Uterine smooth muscle cell (primary cell): Measurements from ENCODE around the gene TLR6. TPM values are rescaled to one million over a fixed set of nuclear protein-coding genes. Genes with fewer than 3 reads are reported as not detected.

ENCODE experiments used
- total RNA-seq: library from RNA; depleted of rRNA; stranded (reverse); fragments of >200 nt; gene quantifications from 2 replicates; pipeline ENCODE4 v1.2.3, GENCODE V29; 2014

TLR6 gene
- 3.0 and 4.4 TPM in 2 replicates for total RNA-seq

GRCh38 chr4:38856524-38857337 is at the start of gene TLR6:
TSS of gene TLR6 (minus strand) at chr4:38856817. CDS start at chr4:38829473, 27,344 bp downstream.

GRCh38 chr4:38867478-38868058 is 11.0 kb upstream of the TLR6 start, which contains the start of gene FAM114A1:
TSS of gene FAM114A1 (plus strand) at chr4:38867806. CDS start at chr4:38878079, 10,273 bp downstream.

DNA sequence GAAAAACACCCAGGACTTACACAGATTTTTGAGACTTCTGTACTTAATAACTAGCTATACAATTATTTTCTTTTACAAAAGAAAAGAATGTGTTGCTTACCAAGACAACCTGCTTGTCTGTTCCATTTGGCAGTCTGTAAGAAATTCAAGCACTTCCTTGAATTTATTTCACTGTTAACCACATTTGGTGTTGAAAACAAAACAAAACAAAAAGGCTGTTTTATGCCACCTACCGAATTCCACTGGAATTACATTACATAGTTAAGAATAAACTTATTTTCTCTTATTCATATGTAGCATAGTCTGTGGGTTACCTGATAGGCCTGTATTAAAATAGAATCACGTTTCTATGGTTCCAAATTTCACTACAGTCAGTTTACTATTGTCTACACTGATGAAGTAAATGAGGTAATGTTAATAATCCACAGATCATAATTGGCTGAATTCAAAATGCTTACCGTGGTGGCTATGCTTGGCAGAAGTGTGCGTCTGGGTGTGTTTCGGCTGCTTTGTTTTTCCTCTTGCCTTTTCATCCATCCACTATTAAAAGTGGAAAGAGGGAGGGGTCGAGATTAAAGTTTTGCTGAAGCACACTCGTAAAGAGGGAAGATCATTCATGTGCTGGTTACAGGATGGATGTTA is 51.8 kb downstream of the TLR6 start, which contains the start of gene TLR1:
Gene TLR1 (minus strand): TSS at position 138 of the 642 bp plus-strand sequence. CDS start 5,960 bp downstream, outside the sequence.

DNA sequence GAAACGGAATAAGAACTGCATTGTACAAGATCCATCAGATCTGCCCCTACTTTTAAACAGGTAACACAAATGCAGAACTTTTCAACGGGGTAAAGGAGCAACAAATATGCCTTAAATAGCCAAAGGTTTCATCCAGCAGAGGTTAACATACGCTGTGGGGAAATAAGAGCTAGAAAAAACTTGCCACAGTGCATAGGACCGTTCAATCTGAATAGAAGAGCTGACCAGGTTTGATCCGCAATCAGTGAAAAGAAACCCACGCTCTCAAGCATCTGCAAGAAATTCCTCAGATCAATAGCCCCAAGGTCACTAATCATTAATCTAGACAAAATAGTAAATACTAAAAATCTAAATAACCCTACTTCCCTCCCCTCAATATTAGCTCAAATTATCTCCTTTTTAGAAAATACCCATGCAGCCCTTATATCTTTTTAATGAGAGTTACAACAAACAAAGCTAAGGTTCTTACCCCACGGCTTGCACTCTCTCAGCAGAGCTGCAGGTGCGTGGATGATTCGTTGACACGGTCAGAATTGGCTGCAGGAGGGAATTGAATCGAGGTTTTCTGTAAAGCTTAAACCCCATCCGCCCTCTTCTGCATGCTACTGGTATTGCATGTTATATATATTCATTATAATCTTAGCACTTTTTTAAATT is 74.0 kb downstream of the TLR6 start, which contains the start of gene TLR10:
Gene TLR10 (minus strand): TSS at position 539 of the 657 bp plus-strand sequence. CDS start 7,400 bp downstream, outside the sequence.

Other genes with a start within 250 kb of the TLR6 start
- gene KLF3, start 192.6 kb downstream of the TLR6 start, total RNA-seq, result 13.4 and 14.3 TPM in 2 replicates
- gene TLR10, start 73.8 kb downstream of the TLR6 start, total RNA-seq, result not detected in 2 replicates
- gene TLR1, start 52.0 kb downstream of the TLR6 start, total RNA-seq, result 2.1 and 2.5 TPM in 2 replicates
- 453 and 465 TPM in 2 replicates for gene FAM114A1, start 11.0 kb upstream of the TLR6 start, total RNA-seq
- gene TMEM156, start 175.6 kb upstream of the TLR6 start, total RNA-seq, result 3.5 and 10.8 TPM in 2 replicates
- 138 and 157 TPM in 2 replicates for gene KLHL5, start 205.4 kb upstream of the TLR6 start, total RNA-seq